ENCODE data around the gene C2orf81.

Gene C2orf81

DNA sequence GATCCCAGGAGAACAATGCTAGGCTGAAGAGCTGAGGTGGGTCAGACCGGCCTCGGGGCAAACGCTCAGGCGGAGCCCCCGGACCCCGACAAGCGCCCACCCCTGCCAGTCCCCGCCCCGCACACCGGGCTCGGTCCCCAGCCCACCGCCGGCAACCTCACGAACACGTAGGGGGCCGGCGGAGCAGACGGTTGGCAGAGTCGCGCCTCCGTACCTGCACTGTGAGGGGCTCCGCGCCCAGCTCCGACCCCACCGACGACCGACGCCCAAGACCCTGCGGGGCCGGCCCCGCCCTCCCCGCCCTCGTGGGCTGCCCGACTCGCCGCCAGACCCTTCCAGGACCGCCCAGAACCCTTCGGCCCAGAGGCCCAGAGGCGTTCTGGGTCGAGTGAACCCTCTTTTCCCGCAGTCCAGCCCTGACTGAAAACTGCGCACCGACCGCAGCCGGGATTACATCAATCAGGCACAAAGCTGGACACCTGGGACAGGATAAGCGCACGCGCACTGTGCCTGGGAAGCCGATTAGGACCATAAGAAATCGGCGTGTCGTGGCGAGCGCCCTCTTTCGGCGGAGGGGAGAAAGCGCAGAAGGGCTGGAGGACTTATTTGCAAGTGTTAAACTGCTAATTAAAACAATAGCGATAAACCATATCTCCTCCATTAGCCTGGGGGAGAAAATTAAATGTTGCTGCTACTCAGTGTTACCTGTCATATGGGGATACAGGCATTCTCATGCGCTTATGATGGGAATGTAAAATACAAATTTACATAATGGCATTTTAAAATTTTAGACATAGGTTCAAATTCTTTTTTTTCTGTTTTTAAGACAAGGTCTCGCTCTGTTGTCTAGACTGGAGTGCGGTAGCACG, 29.6 kb downstream of the C2orf81 start:
- Mint-ChIP-seq H3K4me3 (no peak overlapping the region), H3K36me3 (no peaks in the 10 kb centered on the region), H3K4me1 (ENCODE audit: low read depth) (no peaks in the 10 kb centered on the region), H3K27me3 (no peaks in the 10 kb centered on the region), H3K27ac (peak overlapping the region; percentile 100), H3K9me3 (ENCODE audit: low read depth) (no peaks in the 10 kb centered on the region)

DNA sequence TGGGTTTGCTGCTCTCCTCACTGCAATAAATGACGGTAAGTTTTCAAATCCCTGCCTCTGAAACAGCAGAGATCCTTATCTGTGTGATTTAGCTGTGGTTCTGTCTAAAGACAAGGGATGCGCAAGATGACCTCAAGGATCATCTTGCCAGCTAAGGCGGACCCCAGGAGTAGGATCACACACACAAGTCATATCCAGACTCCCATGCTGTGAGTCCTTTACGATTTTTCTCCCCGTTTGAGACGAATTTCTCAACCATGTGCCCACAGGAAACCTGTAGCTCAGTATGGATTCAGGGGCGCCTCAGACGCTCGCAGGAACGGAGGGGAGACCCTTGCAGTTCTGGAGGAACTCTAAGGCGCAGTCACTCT, 30.2 kb downstream of the C2orf81 start:
- Mint-ChIP-seq H3K4me1 (ENCODE audit: low read depth) (no peaks in the 10 kb centered on the region), H3K27me3 (no peaks in the 10 kb centered on the region), H3K27ac (peak overlapping the region; percentile 100), H3K4me3 (no peak overlapping the region), H3K9me3 (ENCODE audit: low read depth) (no peaks in the 10 kb centered on the region), H3K36me3 (no peaks in the 10 kb centered on the region)

DNA sequence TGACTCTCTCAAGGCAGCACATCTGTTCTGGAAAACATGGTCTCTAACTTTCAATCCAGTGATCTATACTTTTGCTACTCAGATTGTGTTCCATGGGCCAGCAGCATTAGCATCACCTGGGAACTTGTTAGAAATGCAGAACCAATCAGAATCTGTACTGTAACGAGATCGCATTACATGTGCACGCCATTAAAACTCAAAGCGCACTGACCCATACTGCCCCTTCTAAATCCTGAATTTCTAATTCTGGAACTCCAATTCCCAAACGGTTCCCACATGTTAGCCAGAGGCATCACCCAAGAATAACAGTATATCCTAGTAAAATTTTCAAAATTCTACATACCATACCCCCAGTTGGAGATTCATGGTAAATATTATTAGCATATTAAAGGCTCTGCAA, 30.8 kb downstream of the C2orf81 start:
- H3K36me3 Mint-ChIP-seq = no peaks in the 10 kb centered on the region
- no peaks in the 10 kb centered on the region for H3K9me3 Mint-ChIP-seq (ENCODE audit: low read depth)
- H3K27ac Mint-ChIP-seq = peak overlapping the region; percentile 28
- no peaks in the 10 kb centered on the region for H3K27me3 Mint-ChIP-seq
- no peak overlapping the region for H3K4me3 Mint-ChIP-seq
- H3K4me1 Mint-ChIP-seq (ENCODE audit: low read depth) = no peaks in the 10 kb centered on the region

DNA sequence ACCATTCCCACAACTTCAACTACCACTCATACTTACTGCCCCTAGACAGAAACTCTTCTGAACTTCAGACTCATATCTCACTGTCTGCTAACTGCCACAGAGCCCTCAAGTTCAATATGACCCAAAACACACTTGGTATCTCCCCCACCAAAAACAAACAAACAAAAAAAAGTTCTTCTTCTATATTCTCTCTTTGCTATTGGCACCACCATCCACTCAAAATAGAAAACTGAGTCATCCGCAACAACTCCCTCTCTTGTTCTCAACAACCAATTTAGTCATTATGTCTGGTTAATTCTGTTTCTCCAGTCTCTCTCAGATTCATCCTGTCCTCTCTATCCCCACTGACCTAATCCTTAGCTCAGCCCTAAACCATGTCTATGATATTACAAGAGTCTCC, 34.1 kb downstream of the C2orf81 start:
- no peak overlapping the region for H3K27ac Mint-ChIP-seq
- H3K4me1 Mint-ChIP-seq (ENCODE audit: low read depth) = peaks cover 10% of the 10 kb centered on the region
- no peak overlapping the region for H3K4me3 Mint-ChIP-seq
- no peaks in the 10 kb centered on the region for H3K27me3 Mint-ChIP-seq
- H3K36me3 Mint-ChIP-seq = peaks cover 2% of the 10 kb centered on the region
- H3K9me3 Mint-ChIP-seq (ENCODE audit: low read depth) = no peaks in the 10 kb centered on the region

DNA sequence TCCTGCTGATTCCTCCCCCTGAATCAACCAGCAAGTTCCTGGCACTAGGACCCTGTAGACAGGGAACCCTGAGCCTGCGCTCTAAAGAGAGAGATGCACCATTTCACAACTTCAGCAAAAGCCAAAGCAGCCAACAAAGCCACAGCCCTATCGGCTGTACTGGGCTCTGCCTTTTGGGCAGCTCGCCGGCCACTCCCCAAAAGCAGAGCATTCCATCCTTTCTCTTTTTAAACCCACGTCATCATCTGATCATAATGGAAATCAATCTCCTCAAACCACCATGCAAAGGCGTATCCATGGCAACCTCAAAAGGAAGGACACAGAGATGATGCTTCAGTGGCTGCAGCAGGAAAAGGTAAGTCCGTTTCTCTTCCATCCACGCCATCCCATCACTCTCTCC, 36.0 kb downstream of the C2orf81 start:
- Mint-ChIP-seq H3K27ac (no peak overlapping the region), H3K36me3 (peaks cover 2% of the 10 kb centered on the region), H3K9me3 (ENCODE audit: low read depth) (no peaks in the 10 kb centered on the region), H3K27me3 (no peaks in the 10 kb centered on the region), H3K4me1 (ENCODE audit: low read depth) (peaks cover 27% of the 10 kb centered on the region), H3K4me3 (no peak overlapping the region)

DNA sequence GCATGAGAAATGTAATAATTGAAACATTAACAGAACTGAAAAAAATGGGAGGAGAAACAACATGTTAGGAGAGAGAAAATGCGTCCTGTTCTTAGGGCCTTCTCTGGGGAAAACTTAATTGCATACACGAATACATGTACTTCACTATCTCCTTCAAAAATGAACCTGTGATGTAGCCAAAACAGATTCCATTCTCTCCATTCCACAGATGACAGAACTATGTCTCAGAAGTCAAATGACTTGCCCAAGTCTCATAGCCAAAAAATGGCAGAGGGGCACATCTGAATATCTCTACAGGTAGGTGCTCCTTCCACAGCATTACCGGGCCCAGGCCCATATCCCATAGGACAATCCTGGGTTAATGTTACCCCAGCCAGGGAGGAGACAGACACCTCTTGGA, 37.4 kb downstream of the C2orf81 start:
- Mint-ChIP-seq H3K27me3 (no peaks in the 10 kb centered on the region), H3K4me3 (no peak overlapping the region), H3K4me1 (ENCODE audit: low read depth) (peaks cover 36% of the 10 kb centered on the region), H3K27ac (peak overlapping the region; percentile 7), H3K36me3 (peaks cover 2% of the 10 kb centered on the region), H3K9me3 (ENCODE audit: low read depth) (no peaks in the 10 kb centered on the region)

DNA sequence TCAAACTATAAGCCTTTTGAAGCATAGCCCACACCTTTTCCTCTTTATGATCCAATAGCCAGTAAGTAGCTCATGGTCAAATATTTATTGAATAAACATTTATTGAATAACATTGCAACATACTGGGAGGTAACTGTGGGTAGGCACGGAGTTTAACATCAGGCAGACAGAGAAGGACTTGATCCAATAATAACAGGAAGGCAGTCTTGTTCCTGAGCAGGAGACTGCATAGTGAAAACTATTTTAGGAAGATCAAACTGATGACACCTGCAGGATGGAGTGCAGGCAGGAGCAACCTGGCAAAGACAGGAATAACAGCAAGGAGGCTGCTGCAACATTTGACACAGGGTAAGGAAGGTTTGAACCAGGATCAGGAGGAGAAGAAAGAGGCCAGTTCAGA, 38.2 kb downstream of the C2orf81 start:
- H3K36me3 Mint-ChIP-seq = peaks cover 2% of the 10 kb centered on the region
- no peaks in the 10 kb centered on the region for H3K9me3 Mint-ChIP-seq (ENCODE audit: low read depth)
- no peak overlapping the region for H3K27ac Mint-ChIP-seq
- no peak overlapping the region for H3K4me3 Mint-ChIP-seq
- peaks cover 42% of the 10 kb centered on the region for H3K4me1 Mint-ChIP-seq (ENCODE audit: low read depth)
- H3K27me3 Mint-ChIP-seq = no peaks in the 10 kb centered on the region

DNA sequence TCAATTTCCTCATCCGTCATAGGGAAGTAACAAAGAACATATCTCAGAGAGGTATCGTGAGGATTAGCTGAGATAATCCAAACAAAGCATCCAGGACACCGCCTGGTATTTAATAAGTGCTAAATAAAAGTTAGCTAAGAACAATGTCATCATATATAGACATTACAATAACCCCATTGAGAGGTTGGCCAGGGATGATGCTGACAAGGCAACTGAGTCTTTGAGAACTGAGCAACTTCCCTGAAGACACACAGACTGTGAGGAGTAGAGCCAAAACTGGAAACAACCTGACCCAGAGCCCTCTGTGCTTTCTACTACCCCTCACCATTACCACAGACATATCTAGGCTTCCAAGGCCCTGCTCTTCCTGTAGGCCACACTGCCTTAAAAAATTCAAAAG, 39.7 kb downstream of the C2orf81 start:
- no peaks in the 10 kb centered on the region for H3K27me3 Mint-ChIP-seq
- H3K4me1 Mint-ChIP-seq (ENCODE audit: low read depth) = peaks cover 42% of the 10 kb centered on the region
- no peak overlapping the region for H3K27ac Mint-ChIP-seq
- no peak overlapping the region for H3K4me3 Mint-ChIP-seq
- H3K36me3 Mint-ChIP-seq = peaks cover 4% of the 10 kb centered on the region
- H3K9me3 Mint-ChIP-seq (ENCODE audit: low read depth) = no peaks in the 10 kb centered on the region

DNA sequence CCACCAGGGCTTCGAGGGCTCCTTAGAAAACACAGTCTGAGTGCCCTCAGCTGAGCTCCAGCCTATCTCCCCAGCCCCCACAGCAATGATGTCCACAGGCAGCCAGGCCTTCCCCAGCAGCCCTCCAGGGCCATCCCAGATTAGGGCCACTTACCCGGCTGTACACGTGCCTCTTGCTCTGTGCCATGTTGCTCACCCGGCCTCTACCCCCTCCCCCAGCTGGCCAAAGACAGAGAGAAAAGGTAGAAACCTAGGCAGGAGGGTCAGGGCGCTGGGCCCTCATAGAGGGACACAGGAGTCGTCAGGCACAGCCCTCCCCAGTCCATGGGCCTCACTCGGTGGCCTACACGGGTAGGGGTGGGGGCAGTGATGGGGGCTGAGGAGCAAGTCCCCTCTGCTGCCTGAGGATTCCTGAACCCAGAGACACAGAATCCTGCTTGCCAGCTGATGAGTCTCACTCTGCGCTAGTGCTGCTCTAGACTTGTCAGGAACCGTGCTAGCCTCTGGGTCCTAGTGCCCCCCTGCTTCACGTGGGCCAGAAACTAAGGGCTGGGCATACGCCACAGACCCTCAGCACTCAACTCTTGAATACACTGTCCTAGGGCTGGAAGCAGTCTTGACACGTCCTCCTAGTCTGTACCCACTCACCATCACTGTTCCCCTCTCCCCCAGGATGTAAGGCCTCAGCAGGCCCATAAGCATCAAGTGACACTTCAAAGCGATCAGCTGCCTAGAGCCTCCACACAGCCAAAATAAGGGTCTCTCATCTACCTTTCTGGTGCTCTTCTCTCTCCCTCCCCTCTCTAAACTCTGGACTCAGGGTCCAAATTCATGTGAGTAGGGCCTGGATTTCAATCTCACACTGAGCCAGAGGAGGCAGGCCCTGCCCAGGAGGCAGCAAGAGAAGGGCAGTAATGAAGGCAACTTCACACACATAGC, 41.3 kb downstream of the C2orf81 start, which contains the start of gene DCTN1:
Gene DCTN1 (minus strand): TSS at position 461 of the 939 bp plus-strand sequence. CDS start 274 bp downstream, at position 187.
- H3K27me3 Mint-ChIP-seq = no peaks in the 10 kb centered on the region
- H3K4me1 Mint-ChIP-seq (ENCODE audit: low read depth) = peaks cover 42% of the 10 kb centered on the region
- peak within 1 kb of the TSS; percentile 66 for H3K4me3 Mint-ChIP-seq
- peaks cover 4% of the 10 kb centered on the region for H3K36me3 Mint-ChIP-seq
- H3K9me3 Mint-ChIP-seq (ENCODE audit: low read depth) = no peaks in the 10 kb centered on the region
- peak within 1 kb of the TSS; percentile 6 for H3K27ac Mint-ChIP-seq

DNA sequence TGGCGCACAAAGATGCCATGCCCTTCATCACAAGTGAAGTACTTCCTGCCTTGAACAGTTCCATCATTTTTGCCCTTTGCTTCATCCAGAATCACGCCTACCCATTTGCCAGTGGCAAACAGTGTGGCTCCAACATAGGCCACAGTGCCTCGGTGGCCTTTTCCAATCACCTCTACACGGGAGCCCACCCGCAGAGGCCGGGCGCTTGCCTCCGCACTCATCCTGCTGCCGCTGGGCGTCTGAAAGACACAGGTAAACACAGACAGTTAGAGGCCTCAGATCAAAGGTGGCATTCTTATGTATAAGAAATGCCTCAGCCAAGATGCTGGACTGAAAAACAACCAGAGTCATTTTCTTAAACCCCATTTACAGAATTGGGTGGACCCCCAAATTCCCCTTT, 43.4 kb downstream of the C2orf81 start:
- Mint-ChIP-seq H3K4me3 (no peak overlapping the region), H3K9me3 (ENCODE audit: low read depth) (no peaks in the 10 kb centered on the region), H3K36me3 (peaks cover 2% of the 10 kb centered on the region), H3K27ac (no peak overlapping the region), H3K27me3 (no peaks in the 10 kb centered on the region), H3K4me1 (ENCODE audit: low read depth) (peaks cover 34% of the 10 kb centered on the region)

DNA sequence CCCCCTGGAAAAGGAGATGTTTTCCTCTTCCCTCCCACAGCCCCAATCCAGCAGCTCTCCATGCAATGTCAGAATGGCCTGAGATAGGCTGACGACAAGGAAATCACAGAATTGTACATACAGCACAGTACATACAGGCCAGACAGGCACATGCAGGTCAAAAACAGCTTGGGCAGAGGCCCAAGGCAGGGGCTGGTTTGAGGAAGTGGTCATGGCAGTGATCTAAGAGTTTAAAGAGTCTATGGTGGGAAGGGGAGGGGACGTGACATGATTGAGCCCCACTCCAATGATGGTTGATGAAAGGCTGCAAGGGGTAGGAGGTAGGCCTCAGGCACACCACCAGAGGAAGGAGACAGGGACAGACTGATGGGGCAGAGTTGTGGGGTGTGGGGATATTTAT, 45.6 kb downstream of the C2orf81 start:
- peaks cover 21% of the 10 kb centered on the region for H3K4me1 Mint-ChIP-seq (ENCODE audit: low read depth)
- no peak overlapping the region for H3K27ac Mint-ChIP-seq
- no peaks in the 10 kb centered on the region for H3K9me3 Mint-ChIP-seq (ENCODE audit: low read depth)
- H3K4me3 Mint-ChIP-seq = no peak overlapping the region
- H3K27me3 Mint-ChIP-seq = no peaks in the 10 kb centered on the region
- H3K36me3 Mint-ChIP-seq = peaks cover 6% of the 10 kb centered on the region

DNA sequence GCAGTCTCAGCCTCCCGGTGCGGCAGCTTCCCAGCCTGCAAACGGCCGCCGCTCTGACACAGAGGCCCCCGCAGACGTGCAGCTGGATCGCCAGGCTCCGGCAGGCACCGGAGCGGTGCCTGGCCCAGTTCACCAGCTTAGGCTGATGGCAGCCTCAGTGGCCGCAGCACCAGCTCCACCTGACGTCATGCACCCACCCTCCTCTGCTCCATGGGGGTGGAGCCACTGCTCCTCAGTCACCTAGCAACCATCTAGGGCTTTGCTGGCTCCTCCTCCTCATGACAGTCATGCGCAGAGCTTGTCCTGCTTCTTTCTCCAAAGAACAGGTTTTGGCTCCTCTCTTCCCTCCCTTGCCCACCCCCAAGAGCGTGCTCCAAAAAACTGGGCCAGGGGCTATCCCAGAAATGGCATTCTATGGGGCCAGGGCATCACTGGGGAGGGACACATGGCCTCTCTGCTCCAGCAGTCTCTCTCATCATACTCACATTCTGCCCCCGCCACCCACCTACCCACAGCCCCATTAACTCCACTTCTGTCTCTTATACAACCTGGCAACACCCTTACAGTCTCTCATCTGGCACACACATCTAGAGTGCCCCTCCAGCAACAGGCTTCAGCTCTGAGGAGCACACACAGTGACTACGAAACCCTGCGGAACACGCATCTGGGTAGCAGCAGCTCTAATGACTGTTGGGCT, 46.8 kb downstream of the C2orf81 start:
- Mint-ChIP-seq H3K27ac (no peak overlapping the region), H3K27me3 (no peaks in the 10 kb centered on the region), H3K36me3 (peaks cover 8% of the 10 kb centered on the region), H3K4me1 (ENCODE audit: low read depth) (peaks cover 11% of the 10 kb centered on the region), H3K9me3 (ENCODE audit: low read depth) (no peaks in the 10 kb centered on the region), H3K4me3 (no peak overlapping the region)

DNA sequence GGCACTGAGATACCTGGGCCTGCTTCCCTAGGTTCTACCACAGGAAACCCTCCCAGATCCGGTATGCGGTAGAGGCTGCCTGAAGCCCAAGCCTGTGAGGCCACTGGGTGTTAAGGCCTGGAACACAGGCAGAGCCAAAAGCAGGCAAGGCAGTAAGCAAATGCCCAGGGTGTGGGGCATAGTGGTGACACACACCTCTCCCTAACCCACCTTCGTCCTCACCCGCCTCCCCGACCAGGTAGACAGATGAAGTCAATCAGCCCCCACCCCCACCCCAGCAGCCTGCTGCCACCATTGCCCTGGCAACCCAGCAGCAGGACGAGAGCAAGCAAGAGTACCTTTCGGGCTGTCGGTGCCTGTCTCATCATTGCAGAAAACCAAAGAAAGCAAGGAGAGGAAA, 47.4 kb downstream of the C2orf81 start:
- peaks cover 8% of the 10 kb centered on the region for H3K36me3 Mint-ChIP-seq
- H3K4me3 Mint-ChIP-seq = no peak overlapping the region
- H3K9me3 Mint-ChIP-seq (ENCODE audit: low read depth) = no peaks in the 10 kb centered on the region
- peaks cover 7% of the 10 kb centered on the region for H3K4me1 Mint-ChIP-seq (ENCODE audit: low read depth)
- H3K27me3 Mint-ChIP-seq = no peaks in the 10 kb centered on the region
- no peak overlapping the region for H3K27ac Mint-ChIP-seq

DNA sequence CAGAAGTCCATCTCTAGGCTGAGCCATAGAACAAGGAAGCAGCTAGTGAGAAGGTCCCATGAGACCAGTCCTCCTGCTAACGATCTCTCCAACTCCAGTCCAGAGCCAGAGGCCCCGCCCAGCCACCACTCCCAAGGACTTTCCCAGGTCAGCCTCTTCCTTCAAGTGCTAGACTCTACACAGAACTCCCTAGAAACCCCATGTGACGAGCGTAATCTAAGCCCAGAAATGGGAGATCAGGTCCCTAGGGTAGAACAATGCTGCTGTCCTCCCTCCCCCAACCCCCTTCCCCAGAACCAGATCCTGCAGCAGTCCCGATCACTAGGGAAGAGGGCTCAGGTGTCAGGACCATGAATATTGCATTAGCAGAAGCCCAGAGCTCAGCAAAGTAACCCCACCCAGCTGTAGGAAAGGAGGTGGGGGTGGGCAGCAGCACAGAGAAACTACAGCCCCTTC, 48.2 kb downstream of the C2orf81 start:
- Mint-ChIP-seq H3K27me3 (no peaks in the 10 kb centered on the region), H3K36me3 (peaks cover 8% of the 10 kb centered on the region), H3K9me3 (ENCODE audit: low read depth) (no peaks in the 10 kb centered on the region), H3K27ac (no peak overlapping the region), H3K4me1 (ENCODE audit: low read depth) (peaks cover 1% of the 10 kb centered on the region), H3K4me3 (no peak overlapping the region)

DNA sequence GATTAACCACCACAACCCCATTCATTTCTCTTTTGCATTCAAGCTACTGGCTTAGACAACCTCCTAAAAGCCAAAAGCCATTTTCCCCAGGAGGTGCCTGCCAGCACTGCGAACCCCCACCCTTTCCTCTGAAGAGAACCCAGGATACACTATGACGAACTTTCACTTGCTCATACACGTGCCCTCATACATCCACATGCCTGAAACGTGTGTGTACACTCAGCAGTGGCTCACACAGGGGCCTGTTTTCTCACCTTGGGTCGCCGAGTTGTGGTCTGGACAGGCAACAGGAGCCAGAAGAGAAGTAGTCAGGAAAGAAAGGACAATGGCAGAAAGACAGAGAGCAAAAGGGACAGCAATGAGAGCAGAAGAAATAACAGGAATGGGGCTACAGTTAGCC, 48.7 kb downstream of the C2orf81 start:
- H3K9me3 Mint-ChIP-seq (ENCODE audit: low read depth) = no peaks in the 10 kb centered on the region

More for the DNA sequence above, 48.7 kb downstream of the C2orf81 start:
- H3K36me3 Mint-ChIP-seq = peaks cover 8% of the 10 kb centered on the region
- H3K4me1 Mint-ChIP-seq (ENCODE audit: low read depth) = peaks cover 1% of the 10 kb centered on the region
- H3K27ac Mint-ChIP-seq = no peak overlapping the region
- H3K27me3 Mint-ChIP-seq = no peaks in the 10 kb centered on the region
- H3K4me3 Mint-ChIP-seq = no peak overlapping the region
